Eye (tissue), 1 donor: Measurements from ENCODE around the gene ZSCAN22.
A peak's percentile ranks its signal among the peaks of the same experiment; 100 is the strongest.

ENCODE experiments used
- DNase-seq: peaks from one replicate; pipeline ENCODE4 v3.0.0-alpha.2; 2015

ZSCAN22 gene

DNA sequence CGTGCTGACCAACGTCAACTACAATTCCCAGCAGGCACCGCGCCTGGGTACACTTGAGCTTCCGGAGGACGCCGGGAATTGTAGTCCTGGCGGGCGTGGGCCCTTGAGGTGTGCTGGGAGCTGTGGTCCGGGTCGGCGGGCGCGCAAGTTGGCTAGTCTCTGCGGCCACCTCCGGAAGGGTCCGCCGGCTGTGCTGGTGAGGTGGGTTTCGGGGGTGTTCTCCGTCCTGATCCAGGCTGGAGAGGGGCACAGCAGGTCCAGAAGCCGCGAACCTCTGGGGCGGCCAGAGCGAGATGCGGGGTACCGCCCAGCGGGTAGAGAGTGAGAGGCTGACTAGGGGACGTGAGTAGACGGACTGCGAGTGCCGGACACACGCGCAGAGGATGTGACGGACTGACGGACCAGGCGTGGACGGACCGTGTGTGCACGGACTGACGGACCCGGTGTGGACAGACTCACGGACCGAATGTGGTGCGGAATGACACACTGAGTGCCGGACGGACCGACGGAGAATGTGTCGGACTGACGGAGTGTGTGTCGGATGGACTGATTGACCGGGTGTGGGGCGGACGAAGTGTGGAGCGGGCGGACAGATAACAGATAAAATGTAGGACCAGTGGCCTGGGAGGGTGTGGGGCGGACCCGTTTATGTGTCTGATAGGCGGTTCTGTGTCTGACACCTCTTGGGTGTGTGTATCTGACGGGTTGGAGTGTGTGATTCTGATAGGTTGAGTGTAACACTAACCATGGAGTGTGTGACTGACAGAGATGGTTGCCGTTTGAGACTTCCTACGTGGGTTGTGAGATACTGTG is at the start of gene ZSCAN22:
ZSCAN22 (plus strand) TSS at position 81 of the 813 bp plus-strand sequence. CDS start 7,809 bp downstream, outside the sequence.
- DNase-seq = peak; percentile 99

GRCh38 chr19:58277197-58277596 is 49.6 kb upstream of the ZSCAN22 start:
- no peak for DNase-seq

DNA sequence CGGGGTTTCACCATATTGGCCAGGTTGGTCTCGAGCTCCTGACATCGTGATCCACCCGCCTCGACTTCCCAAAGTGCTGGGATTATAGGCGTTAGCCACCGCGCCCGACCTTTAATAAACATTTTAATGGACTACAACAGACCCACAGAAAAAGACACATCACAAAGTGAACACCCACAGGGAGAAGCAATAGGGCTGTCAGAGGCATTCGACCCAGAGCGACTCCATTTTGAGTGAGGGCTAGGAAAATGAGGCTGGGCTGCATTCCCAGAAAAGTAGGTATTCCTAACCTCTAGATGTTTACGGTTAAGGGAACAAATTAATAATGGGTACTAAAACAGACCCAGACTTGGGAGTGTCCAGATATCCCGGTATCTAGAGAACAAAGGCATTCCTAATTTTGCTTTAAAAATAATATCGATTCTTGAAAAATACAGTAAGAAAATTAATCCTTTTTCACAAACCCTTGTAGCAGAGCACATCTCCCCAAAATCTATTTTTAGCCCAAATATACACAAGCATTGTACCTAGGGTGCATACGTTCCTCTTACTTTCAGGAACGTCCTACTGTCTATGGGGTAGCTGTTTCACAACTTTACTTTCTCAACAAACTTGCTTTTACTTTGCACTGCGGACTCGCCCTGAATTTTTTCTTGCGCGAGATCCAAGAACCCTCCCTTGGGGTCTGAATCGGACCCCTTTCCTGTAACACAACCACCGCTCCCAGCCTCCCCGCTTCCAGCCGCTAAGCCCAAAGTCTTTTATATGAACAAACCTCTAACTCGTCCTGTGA is 48.9 kb upstream of the ZSCAN22 start:
- DNase-seq = no peak

DNA sequence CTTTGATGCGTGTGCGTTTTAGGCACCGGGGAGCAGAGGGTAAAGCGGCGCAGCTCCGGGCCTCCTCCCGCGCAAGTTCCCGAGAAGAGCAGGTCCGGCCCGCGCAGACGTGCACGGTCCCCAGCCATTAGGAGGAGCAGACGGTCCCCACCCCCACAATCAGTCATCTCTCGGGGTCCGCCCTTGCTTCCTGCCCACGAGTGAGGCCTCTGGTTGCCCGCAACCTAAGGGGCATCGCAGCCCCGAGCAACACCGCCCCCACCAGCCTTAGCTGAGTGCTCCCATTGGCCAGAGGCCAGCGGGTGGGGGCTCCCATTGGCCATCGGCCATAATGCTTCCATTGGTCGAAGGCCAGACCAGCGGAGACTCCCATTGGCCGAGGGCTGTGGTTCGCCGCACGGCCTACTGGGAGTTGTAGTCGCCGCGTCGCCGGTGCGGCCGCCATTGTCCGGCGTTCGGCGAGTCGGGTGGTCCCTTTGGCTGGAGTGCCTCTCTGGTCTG is 48.2 kb upstream of the ZSCAN22 start, which contains the start of gene ZNF8:
ZNF8 (plus strand) TSS at position 415 of the 501 bp plus-strand sequence. CDS start 127 bp downstream, outside the sequence.
- DNase-seq = peak; percentile 99

GRCh38 chr19:58279042-58279924 is 47.5 kb upstream of the ZSCAN22 start:
- DNase-seq = peak; percentile 87

GRCh38 chr19:58279925-58280316 is 46.9 kb upstream of the ZSCAN22 start:
- no peak for DNase-seq

GRCh38 chr19:58284199-58284598 is 42.6 kb upstream of the ZSCAN22 start:
- no peak for DNase-seq

DNA sequence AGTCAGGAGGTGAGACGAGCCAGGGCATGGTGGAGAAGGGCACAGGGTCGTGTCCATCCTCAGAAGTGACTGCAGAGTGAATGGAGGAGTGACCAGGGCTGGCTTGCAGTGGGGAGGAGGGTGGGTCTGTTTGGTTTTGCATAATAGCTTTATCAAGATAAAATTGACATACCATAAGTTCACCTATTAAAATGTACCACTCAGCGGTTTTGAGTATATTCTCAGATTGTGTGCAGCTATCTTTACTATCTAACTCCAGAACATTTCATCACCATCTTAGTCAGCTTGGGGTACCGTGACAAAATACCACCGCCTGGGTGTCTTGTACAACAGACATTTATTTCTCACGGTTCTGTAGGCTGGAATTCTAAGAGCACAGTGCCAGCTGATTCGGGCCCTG is 34.9 kb upstream of the ZSCAN22 start:
- DNase-seq = no peak

GRCh38 chr19:58294743-58295374 is 31.9 kb upstream of the ZSCAN22 start:
- no peak for DNase-seq

- DNase-seq = no peak
These were observed 30.7 kb upstream of the ZSCAN22 start for GRCh38 chr19:58296104-58296503.

DNA sequence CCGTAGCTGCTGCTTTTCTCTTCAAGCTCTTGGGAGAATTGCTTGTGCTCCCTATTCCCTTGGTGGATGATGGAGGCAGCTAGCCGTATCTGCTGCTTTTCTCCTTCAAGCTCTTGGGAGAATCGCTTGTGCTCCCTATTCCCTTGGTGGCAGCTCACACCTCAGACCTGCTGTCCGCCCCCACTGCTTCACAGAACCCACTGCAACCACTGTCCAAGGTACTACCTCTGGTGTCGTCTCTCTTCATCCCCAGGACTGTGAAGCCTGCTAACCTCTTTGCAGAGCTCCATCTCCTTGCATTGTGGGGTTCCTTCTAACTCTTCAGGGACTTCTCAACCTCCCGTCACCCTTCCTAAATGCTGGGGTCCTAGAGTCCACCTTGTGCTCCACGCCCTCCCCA is 26.2 kb upstream of the ZSCAN22 start:
- DNase-seq = no peak

GRCh38 chr19:58304255-58304654 is 22.5 kb upstream of the ZSCAN22 start:
- no peak for DNase-seq

- no peak for DNase-seq
These were observed 22.1 kb upstream of the ZSCAN22 start for GRCh38 chr19:58304748-58305064.

DNA sequence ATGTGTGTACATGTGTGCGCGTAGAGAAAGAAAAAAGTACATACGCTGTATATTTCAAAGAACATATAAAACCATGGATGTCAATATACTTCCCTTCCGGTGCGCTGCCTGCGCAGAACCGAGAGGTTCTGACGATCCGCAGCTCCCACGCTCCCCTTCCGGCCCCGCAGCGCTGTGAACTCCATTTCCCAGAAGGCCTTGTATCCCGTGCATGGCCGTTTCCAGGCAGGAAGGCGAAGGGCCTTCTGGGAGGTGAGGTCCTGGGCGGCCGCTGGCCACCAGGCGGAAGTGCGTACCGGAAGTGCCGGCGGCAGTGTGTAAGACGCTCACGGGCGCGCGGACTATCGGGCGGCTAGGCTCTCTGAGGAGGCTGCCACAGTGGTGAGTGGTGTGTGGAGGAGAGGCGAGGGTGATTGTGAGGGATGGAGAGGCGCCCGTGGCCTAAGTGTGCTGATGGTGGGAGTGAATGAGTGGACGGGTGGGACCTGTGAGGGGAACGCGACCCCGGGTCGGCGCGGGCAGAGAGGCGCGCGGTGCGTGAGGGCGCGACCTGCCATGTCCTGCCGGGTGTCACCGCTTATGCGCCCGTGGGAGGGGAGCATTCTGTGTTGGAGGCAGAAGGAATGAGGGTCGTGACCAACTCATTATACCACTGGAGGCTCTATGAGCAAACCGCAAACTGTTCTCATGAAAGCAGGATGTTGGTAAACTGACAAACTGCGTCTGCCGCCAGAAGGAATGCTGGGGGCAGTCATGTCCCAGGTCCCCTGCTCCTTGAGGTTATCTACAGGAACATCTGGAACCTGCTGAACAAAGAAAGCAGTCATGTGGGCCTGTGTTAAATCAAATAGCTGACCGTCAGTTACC is 21.5 kb upstream of the ZSCAN22 start, which contains the start of gene ERVK3-1:
ERVK3-1 (plus strand) TSS at position 313 of the 867 bp plus-strand sequence. CDS start 6,792 bp downstream, outside the sequence.
- peak; percentile 97 for DNase-seq

- DNase-seq = no peak
These were observed 20.9 kb upstream of the ZSCAN22 start for GRCh38 chr19:58305932-58306323.

DNA sequence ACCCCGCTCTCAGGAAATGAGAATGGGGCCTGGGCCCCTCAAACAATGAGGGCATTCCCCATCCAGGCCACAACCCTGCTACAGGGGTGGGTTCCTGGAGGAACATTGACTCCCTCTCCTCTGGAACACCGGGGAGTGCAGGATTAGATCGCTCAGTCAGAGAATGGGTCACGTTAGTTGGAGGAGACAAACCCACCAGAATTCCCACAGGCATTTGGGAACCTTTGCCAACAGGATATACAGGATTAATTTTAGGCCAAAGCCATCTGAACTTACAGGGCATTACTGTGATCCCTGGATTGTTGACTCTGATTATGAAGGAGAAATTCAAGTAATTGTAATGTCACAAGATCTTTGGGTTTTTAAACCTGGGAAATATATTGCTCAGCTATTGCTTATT is 19.1 kb upstream of the ZSCAN22 start:
- DNase-seq = no peak

GRCh38 chr19:58310685-58311084 is 16.1 kb upstream of the ZSCAN22 start:
- DNase-seq = peak; percentile 62

DNA sequence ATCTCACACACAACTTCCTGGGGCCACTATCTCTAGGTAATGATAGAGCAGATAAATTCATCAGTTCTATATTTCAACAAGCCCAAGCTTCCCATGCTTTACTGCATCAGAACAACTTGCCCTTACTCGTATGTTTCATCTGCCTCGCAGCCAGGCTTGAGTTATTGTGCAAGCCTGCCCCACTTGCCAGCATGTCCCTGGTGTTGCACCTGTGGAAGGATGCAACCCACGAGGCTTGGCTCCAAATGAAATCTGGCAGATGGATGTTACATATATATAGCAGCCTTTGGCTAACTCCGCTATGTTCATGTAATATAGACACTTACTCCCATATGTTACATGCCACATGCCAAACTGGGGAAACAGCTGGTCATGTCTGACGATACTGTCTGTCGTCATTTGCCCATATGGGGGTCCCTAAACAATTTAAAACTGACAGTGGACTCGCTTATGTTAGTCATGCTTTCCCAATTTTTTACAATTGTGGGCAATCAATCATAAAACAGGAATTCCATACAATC is 15.4 kb upstream of the ZSCAN22 start:
- no peak for DNase-seq

- no peak for DNase-seq
These were observed 11.2 kb upstream of the ZSCAN22 start for GRCh38 chr19:58315580-58315979.

GRCh38 chr19:58317476-58318072 is 9.2 kb upstream of the ZSCAN22 start:
- peak; percentile 50 for DNase-seq
